ENCODE measurements around the gene TRAK2. TPM values are rescaled to one million over a fixed set of nuclear protein-coding genes. Genes with fewer than 3 reads are reported as not detected.
"Not testable (repeated sequence)": the region's sequence is repeated elsewhere in the genome, so short reads cannot be mapped to it uniquely, and the experiment has no call there.

The TRAK2 gene
- total RNA-seq, 1 experiment from 2014 or later = 33.2 TPM

GRCh38 chr2:201378496-201379397, 72.5 kb downstream of the TRAK2 start:
- CTCF ChIA-PET = no interaction called here
- Histone ChIP-seq H3K79me2 (ENCODE audit: low read depth) (no peaks in the 10 kb centered on the region), H2AFZ (no peak overlapping the region), H3K36me3 (ENCODE audit: low read depth) (0 out of 2 replicates have a peak, but pooled peaks cover 3% of the 10 kb centered on the region), H3K4me2 (no peak overlapping the region), H3K27me3 (ENCODE audit: insufficient read depth, low read depth) (no peaks in the 10 kb centered on the region), H3K27ac (no peak overlapping the region), H3K4me3 (no peak overlapping the region), H3F3A (ENCODE audit: insufficient read depth, low read depth) (no peaks in the 10 kb centered on the region), H4K20me1 (ENCODE audit: insufficient read depth) (no peaks in the 10 kb centered on the region), H3K9me2 (ENCODE audit: insufficient read depth) (no peaks in the 10 kb centered on the region), H3K9me3 (ENCODE audit: insufficient read depth, low read depth) (no peaks in the 10 kb centered on the region; the same call in 1 of the 2 replicates), H3K4me1 (replicated peaks; ENCODE audit: insufficient read depth) (peaks cover 9% of the 10 kb centered on the region; the same call in 1 of the 2 replicates)
- POLR2A ChIA-PET (ENCODE audit: unreplicated experiment) = no interaction called here
- no peak for DNase-seq
- TF ChIP-seq EZH2 (IDR thresholded peaks at IDR 0.05; ENCODE audit: low read depth) (no peak), CTCF (conservative IDR thresholded peaks at IDR 0.05) (no peak)
- no TSS peak for BruUV-seq (replicated peaks)
- intact Hi-C loops (cut with micrococcal nuclease; ENCODE audit: unreplicated experiment) = no loop called here

GRCh38 chr2:201377218-201377617, 74.0 kb downstream of the TRAK2 start:
- Histone ChIP-seq H3K4me2 (no peak overlapping the region), H3K9me2 (ENCODE audit: insufficient read depth) (no peaks in the 10 kb centered on the region), H2AFZ (no peak overlapping the region), H3K27me3 (ENCODE audit: insufficient read depth, low read depth) (no peaks in the 10 kb centered on the region), H3K27ac (no peak overlapping the region), H3K9me3 (ENCODE audit: insufficient read depth, low read depth) (no peaks in the 10 kb centered on the region; the same call in 1 of the 2 replicates), H3K4me1 (replicated peaks; ENCODE audit: insufficient read depth) (no peaks in the 10 kb centered on the region), H4K20me1 (ENCODE audit: insufficient read depth) (no peaks in the 10 kb centered on the region), H3F3A (ENCODE audit: insufficient read depth, low read depth) (no peaks in the 10 kb centered on the region), H3K36me3 (ENCODE audit: low read depth) (no peaks in the 10 kb centered on the region), H3K4me3 (no peak overlapping the region), H3K79me2 (ENCODE audit: low read depth) (no peaks in the 10 kb centered on the region)
- no peak for DNase-seq
- no TSS peak for BruUV-seq (replicated peaks)
- ChIA-PET POLR2A (ENCODE audit: unreplicated experiment) (no interaction called here), CTCF (no interaction called here)
- intact Hi-C loops (cut with micrococcal nuclease; ENCODE audit: unreplicated experiment) = no loop called here
- no peak for TF ChIP-seq EZH2 (IDR thresholded peaks at IDR 0.05; ENCODE audit: low read depth)
- TF ChIP-seq CTCF (conservative IDR thresholded peaks at IDR 0.05) = no peak

GRCh38 chr2:201369775-201370174, 81.5 kb downstream of the TRAK2 start:
- Histone ChIP-seq H3K4me1 (replicated peaks; ENCODE audit: insufficient read depth) (no peaks in the 10 kb centered on the region), H3K9me2 (ENCODE audit: insufficient read depth) (no peaks in the 10 kb centered on the region), H3K27me3 (ENCODE audit: insufficient read depth, low read depth) (no peaks in the 10 kb centered on the region), H3K27ac (no peak overlapping the region), H3K36me3 (ENCODE audit: low read depth) (no peaks in the 10 kb centered on the region), H3F3A (ENCODE audit: insufficient read depth, low read depth) (no peaks in the 10 kb centered on the region), H3K9me3 (ENCODE audit: insufficient read depth, low read depth) (peaks cover 5% of the 10 kb centered on the region), H3K4me3 (no peak overlapping the region), H3K79me2 (ENCODE audit: low read depth) (no peaks in the 10 kb centered on the region), H4K20me1 (ENCODE audit: insufficient read depth) (no peaks in the 10 kb centered on the region), H2AFZ (no peak overlapping the region), H3K4me2 (no peak overlapping the region)
- TF ChIP-seq CTCF (conservative IDR thresholded peaks at IDR 0.05) = no peak
- TF ChIP-seq EZH2 (IDR thresholded peaks at IDR 0.05; ENCODE audit: low read depth) = no peak
- CTCF ChIA-PET = no interaction called here
- no TSS peak for BruUV-seq (replicated peaks)
- POLR2A ChIA-PET (ENCODE audit: unreplicated experiment) = no interaction called here
- intact Hi-C loops (cut with micrococcal nuclease; ENCODE audit: unreplicated experiment) = no loop called here
- DNase-seq = no peak

- H3K9me2 ChIP-seq (ENCODE audit: insufficient read depth); H3K27me3 ChIP-seq (ENCODE audit: insufficient read depth, low read depth); H3F3A ChIP-seq (ENCODE audit: insufficient read depth, low read depth); H2AFZ ChIP-seq; H3K4me3 ChIP-seq; CTCF ChIA-PET; H3K4me2 ChIP-seq; intact Hi-C loops (cut with micrococcal nuclease; ENCODE audit: unreplicated experiment); H3K9me3 ChIP-seq (ENCODE audit: insufficient read depth, low read depth); H3K36me3 ChIP-seq (ENCODE audit: low read depth); H3K79me2 ChIP-seq (ENCODE audit: low read depth); BruUV-seq (replicated peaks); H3K27ac ChIP-seq; H3K4me1 ChIP-seq (replicated peaks; ENCODE audit: insufficient read depth); POLR2A ChIA-PET (ENCODE audit: unreplicated experiment); H4K20me1 ChIP-seq (ENCODE audit: insufficient read depth); DNase-seq: not testable (repeated sequence)
These were observed 81.9 kb downstream of the TRAK2 start for GRCh38 chr2:201369318-201369717.

Data from PC-9 (cell line).